ENCODE data around the gene SLC39A6.

DNA sequence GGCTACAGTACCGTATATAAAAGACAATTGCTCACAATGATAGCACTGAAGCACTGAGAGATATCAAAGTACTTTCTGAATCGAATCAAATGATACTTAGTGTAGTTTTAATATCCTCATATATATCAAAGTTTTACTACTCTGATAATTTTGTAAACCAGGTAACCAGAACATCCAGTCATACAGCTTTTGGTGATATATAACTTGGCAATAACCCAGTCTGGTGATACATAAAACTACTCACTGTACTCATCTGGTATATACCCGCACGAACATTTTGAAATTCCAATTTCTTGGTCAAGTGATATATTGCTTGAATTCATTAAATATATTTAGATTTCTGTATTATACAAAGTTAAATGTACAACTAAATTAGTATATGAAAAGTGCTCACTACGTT is 20.5 kb downstream of the SLC39A6 start:
- TF ChIP-seq, protein P1, sequence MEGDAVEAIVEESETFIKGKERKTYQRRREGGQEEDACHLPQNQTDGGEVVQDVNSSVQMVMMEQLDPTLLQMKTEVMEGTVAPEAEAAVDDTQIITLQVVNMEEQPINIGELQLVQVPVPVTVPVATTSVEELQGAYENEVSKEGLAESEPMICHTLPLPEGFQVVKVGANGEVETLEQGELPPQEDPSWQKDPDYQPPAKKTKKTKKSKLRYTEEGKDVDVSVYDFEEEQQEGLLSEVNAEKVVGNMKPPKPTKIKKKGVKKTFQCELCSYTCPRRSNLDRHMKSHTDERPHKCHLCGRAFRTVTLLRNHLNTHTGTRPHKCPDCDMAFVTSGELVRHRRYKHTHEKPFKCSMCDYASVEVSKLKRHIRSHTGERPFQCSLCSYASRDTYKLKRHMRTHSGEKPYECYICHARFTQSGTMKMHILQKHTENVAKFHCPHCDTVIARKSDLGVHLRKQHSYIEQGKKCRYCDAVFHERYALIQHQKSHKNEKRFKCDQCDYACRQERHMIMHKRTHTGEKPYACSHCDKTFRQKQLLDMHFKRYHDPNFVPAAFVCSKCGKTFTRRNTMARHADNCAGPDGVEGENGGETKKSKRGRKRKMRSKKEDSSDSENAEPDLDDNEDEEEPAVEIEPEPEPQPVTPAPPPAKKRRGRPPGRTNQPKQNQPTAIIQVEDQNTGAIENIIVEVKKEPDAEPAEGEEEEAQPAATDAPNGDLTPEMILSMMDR (conservative IDR thresholded peaks at IDR 0.05; ENCODE audit: low read length): no peak
- no peak for TF ChIP-seq EZH2phosphoT487 (IDR thresholded peaks at IDR 0.05; ENCODE audit: borderline replicate concordance)

All from Loucy (cell line).